Measurements from ENCODE around the gene G6PD. TPM values are rescaled to one million over a fixed set of nuclear protein-coding genes. Genes with fewer than 3 reads are reported as not detected.

G6PD gene
- total and polyA plus RNA-seq, 2 of the 8 experiments (the other 6 are each of a cell fraction or from before 2014, with no cell fraction given), result 47.3 to 55.1 TPM

- TF ChIP-seq RFX5 (IDR thresholded peaks at IDR 0.05; ENCODE audit: borderline replicate concordance, low read depth, low read length), result no peak
- TF ChIP-seq GABPA (IDR thresholded peaks at IDR 0.05; ENCODE audit: borderline replicate concordance, insufficient read depth, low read length), result peak; percentile 70; the same call in 1 of the 2 replicates
- TF ChIP-seq HDAC6 (IDR thresholded peaks at IDR 0.05; ENCODE audit: low read depth, low read length), result no peak
- no peak for TF ChIP-seq KDM4A (IDR thresholded peaks at IDR 0.05; ENCODE audit: low read depth, low read length, severe bottlenecking)
- TF ChIP-seq EGR1 (IDR thresholded peaks at IDR 0.05; ENCODE audit: borderline replicate concordance, low read depth, low read length), result no peak
- TF ChIP-seq RAD21 (IDR thresholded peaks at IDR 0.05 in 1 of 2, conservative IDR thresholded peaks at IDR 0.05 in 1 of 2; ENCODE audit: low read depth in 2 of 2, low read length in 2 of 2), result no peak
- no peak for TF ChIP-seq SP1 (IDR thresholded peaks at IDR 0.05; ENCODE audit: low read depth, low read length)
- TF ChIP-seq ASH2L (IDR thresholded peaks at IDR 0.05; ENCODE audit: low read length), result peak; percentile 41
- no peak for TF ChIP-seq EP300 (IDR thresholded peaks at IDR 0.05; ENCODE audit: borderline replicate concordance in 1 of 2, low read depth in 2 of 2, low read length in 2 of 2)
- no peak for TF ChIP-seq CTCF (IDR thresholded peaks at IDR 0.05; ENCODE audit: control extremely low read depth in 1 of 3, insufficient read depth in 1 of 3, low read depth in 1 of 3, low read length in 3 of 3)
- no peak for TF ChIP-seq TBP (IDR thresholded peaks at IDR 0.05; ENCODE audit: low read depth, low read length)
- TF ChIP-seq HDAC2 (IDR thresholded peaks at IDR 0.05; ENCODE audit: borderline replicate concordance in 1 of 2, low read depth in 2 of 2, low read length in 2 of 2), result no peak
- no peak for TF ChIP-seq POLR2AphosphoS5 (IDR thresholded peaks at IDR 0.05; ENCODE audit: low read depth, low read length)
- no peak; the same call in 1 of the 2 replicates for TF ChIP-seq KDM5A (IDR thresholded peaks at IDR 0.05; ENCODE audit: low read length)
- no peak for TF ChIP-seq BCL11A (IDR thresholded peaks at IDR 0.05; ENCODE audit: low read depth in 2 of 2, low read length in 2 of 2)
- no peak for TF ChIP-seq TEAD4 (IDR thresholded peaks at IDR 0.05; ENCODE audit: low read depth, low read length)
- TF ChIP-seq RXRA (IDR thresholded peaks at IDR 0.05; ENCODE audit: insufficient read depth, low read depth, low read length), result no peak
- TF ChIP-seq USF2 (IDR thresholded peaks at IDR 0.05; ENCODE audit: low read length), result no peak
- peak; percentile 43 for TF ChIP-seq SAP30 (IDR thresholded peaks at IDR 0.05; ENCODE audit: insufficient read depth, insufficient replicate concordance, low read length)
These were observed 790 bp upstream of the G6PD start, which contains the start of gene IKBKG (continued) for GRCh38 chrX:154547245-154548027.

Data from H1 (cell line).